ENCODE results near the gene DPPA2. TPM values are rescaled to one million over a fixed set of nuclear protein-coding genes. Genes with fewer than 3 reads are reported as not detected.

DPPA2 gene
- not detected in 2 replicates for total RNA-seq

GRCh38 chr3:109316162-109316730, at the start of gene DPPA2:
TSS of gene DPPA2 (minus strand) at chr3:109316517. CDS start at chr3:109314542, 1,975 bp downstream.

GRCh38 chr3:109337393-109337792, 21.1 kb upstream of the DPPA2 start, which contains the start of gene DPPA4:
TSS of gene DPPA4 (minus strand) at chr3:109337546. CDS start at chr3:109337517, 29 bp downstream.

Other genes starting within 250 kb of the DPPA2 start
- gene MORC1, start 198.4 kb downstream of the DPPA2 start, total RNA-seq = not detected in 2 replicates
- gene C3orf85, start 179.8 kb downstream of the DPPA2 start, total RNA-seq = not detected in 2 replicates
- not detected in 2 replicates for gene DPPA4, start 21.0 kb upstream of the DPPA2 start, total RNA-seq